HG03565 (cell line): Measurements from ENCODE around the gene ROPN1B.

ENCODE experiments used
- ATAC-seq: cut with Tn5 transposase; IDR thresholded peaks from one replicate; pipeline ENCODE4 v1.9.1; 2021; ENCODE audit warnings: mild to moderate bottlenecking, moderate library complexity; ENCODE audit not compliant: unreplicated experiment

Gene ROPN1B

DNA sequence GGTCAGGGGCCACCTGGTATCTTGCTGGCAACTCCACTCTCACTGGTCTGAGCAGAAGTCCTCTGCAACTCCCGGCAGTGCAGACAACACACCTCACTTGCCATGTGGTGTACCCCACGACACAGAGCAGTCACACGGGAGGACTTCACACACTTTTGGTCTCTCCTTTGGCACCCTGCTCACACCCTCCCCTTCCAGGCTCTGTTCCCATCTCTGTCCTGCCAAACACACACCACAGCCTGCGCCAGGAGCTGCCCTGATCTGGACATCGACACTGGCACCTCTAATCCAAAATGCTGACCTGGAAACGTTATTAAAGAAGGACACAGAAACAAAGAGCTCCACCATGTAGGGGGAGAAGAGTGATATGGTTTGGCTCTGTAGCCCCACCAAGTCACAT, 57.8 kb downstream of the ROPN1B start:
- ATAC-seq, result no peak

GRCh38 chr3:126028096-126028495, 59.1 kb downstream of the ROPN1B start:
- ATAC-seq, result no peak

DNA sequence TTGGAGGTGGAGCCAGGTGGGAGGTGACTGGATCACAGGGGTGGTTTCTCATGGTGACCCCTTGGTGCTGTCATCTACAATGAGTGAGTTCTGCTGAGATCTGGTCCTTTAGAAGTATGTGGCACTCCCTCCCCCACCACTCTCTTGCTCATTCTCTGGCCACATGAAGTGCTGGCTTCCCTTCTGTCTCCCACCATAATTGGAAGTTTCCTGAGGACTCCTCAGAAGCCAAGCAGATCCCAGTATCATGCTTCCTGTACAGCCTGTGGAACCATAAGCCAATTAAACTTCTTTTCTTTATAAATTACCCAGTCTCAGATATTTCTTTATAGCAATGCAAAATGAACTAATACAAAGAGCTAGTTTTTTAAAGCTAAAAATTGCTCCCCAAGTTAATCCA, 60.3 kb downstream of the ROPN1B start:
- no peak for ATAC-seq

DNA sequence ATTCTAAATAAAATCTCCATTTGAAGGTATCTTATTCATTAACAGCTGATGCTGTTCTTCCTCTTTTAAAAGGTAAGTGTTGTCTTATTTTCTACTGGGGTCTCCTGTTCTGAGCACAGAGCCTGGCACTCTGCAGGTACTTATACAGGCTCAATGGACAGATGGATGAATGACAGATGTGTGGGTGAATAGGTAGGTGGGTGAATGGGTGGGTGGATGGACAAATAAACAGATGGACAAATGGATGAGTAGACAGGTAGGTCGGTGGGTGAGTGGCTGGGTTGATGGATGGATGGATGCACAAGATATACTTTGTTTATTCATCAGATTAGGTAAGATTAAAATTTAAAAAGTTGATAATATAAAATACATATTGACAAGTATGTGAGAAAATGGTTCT, 61.5 kb downstream of the ROPN1B start:
- ATAC-seq, result no peak

GRCh38 chr3:126031981-126032471, 63.0 kb downstream of the ROPN1B start:
- ATAC-seq, result no peak
